Breast epithelium (tissue), 4 donors: ENCODE data around the gene NUDT14. TPM values are rescaled to one million over a fixed set of nuclear protein-coding genes. Genes with fewer than 3 reads are reported as not detected.

Source experiments
- DNase-seq, 2 donors: peaks; one replicate each; pipeline ENCODE4 v3.0.0-alpha.2; 2019; ENCODE audit warnings: low spot score in 2 of 2
- H3K27ac ChIP-seq, 2 donors: fragments of 200-600 bp; sonication (generic) in 1 of 2; one replicate each; pipeline ENCODE4 v1.5.1; 2016 to 2019; ENCODE audit warnings: mild to moderate bottlenecking in 1 of 2
- H3K27me3 ChIP-seq, 2 donors: fragments of 200-600 bp; sonication (generic) in 1 of 2; one replicate each; pipeline versions ENCODE4 v1.5.1 to v1.6.0; 2017 to 2019; ENCODE audit warnings: control low read depth in 1 of 2, mild to moderate bottlenecking in 1 of 2
- H3K36me3 ChIP-seq: fragments of 200-600 bp; one replicate; pipeline ENCODE4 v1.5.1; 2019
- H3K4me1 ChIP-seq, 2 donors: fragments of 200-600 bp; sonication (generic); one replicate each; pipeline ENCODE4 v1.5.1; 2016 to 2019; ENCODE audit warnings: control low read depth in 1 of 2
- H3K4me3 ChIP-seq, 3 donors: fragments of 200-600 bp; sonication (generic); 1 replicate in 2 of 3; 2 replicates in 1 of 3; pipeline ENCODE4 v1.5.1; 2016 to 2019; ENCODE audit warnings: mild to moderate bottlenecking in 3 of 3, moderate library complexity in 2 of 3
- H3K9me3 ChIP-seq, 2 donors: fragments of 200-600 bp; sonication (generic) in 1 of 2; one replicate each; pipeline ENCODE4 v1.5.1; 2016 to 2019; ENCODE audit warnings: control low read depth in 1 of 2
- POLR2A ChIP-seq: fragments of 450-650 bp; IDR thresholded peaks from one replicate; pipeline ENCODE4 v1.6.1; 2016; ENCODE audit warnings: antibody characterized with exemption, mild to moderate bottlenecking, moderate library complexity
- POLR2AphosphoS5 ChIP-seq, 3 donors: sonication (generic); formaldehyde crosslinking; IDR thresholded peaks; one replicate each; pipeline ENCODE4 v1.6.1; 2017; ENCODE audit warnings: antibody characterized with exemption in 3 of 3
- intact Hi-C: fragments of 100-400 bp; cut with DNase I; formaldehyde crosslinking; loops from one replicate; pipeline ENCODE4 v1.15.1; 2023; ENCODE audit warnings: low total_unique reads
- total RNA-seq, 3 donors: library from RNA; depleted of rRNA; stranded (reverse); fragments of >200 nt; gene quantifications; one replicate each; pipeline ENCODE4 v1.1.0, GENCODE V29; 2016
- TF ChIP-seq, protein P1 (sequence below), 3 donors: fragments of 450-650 bp; IDR thresholded peaks; one replicate each; pipeline ENCODE4 v1.5.1; 2016 to 2017; ENCODE audit warnings: antibody characterized with exemption in 3 of 3, mild to moderate bottlenecking in 3 of 3, moderate library complexity in 3 of 3

NUDT14 gene
- total RNA-seq, 3 donors from 2014 or later, result 13.6 to 14.9 (median 14.1) TPM

DNA sequence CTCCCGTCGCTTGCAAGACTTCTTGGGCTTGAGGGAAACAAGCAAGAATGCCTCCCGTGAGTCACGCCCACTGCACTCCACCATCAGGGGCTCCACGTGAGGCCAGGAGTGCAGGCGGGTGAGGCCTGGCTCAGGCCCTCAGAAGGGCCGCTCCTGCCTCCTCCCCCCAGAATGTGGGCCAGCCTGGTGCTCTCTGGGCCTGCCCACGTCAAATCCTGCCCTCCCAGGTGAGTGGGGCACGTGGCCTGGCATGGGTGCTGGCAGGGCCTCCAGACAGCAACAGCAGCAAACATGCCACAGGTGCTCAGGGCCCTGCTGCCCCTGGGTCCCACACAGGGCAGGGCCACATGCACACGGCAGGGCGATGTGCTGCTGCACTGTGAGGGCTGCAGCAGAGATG lies 36.7 kb upstream of the NUDT14 start:
- no peak for DNase-seq
- H3K4me3 ChIP-seq, result no peak overlapping the region
- H3K27ac ChIP-seq, result no peak overlapping the region
- intact Hi-C loops, result loop anchor here (10.0 kb wide), 1 partner anchor 127 kb away; no protein-coding TSS in a partner anchor
- no peaks in the 10 kb centered on the region for H3K27me3 ChIP-seq
- H3K36me3 ChIP-seq, result no peaks in the 10 kb centered on the region
- H3K4me1 ChIP-seq, result no peaks in the 10 kb centered on the region
- no peaks in the 10 kb centered on the region for H3K9me3 ChIP-seq
- TF ChIP-seq, protein P1, sequence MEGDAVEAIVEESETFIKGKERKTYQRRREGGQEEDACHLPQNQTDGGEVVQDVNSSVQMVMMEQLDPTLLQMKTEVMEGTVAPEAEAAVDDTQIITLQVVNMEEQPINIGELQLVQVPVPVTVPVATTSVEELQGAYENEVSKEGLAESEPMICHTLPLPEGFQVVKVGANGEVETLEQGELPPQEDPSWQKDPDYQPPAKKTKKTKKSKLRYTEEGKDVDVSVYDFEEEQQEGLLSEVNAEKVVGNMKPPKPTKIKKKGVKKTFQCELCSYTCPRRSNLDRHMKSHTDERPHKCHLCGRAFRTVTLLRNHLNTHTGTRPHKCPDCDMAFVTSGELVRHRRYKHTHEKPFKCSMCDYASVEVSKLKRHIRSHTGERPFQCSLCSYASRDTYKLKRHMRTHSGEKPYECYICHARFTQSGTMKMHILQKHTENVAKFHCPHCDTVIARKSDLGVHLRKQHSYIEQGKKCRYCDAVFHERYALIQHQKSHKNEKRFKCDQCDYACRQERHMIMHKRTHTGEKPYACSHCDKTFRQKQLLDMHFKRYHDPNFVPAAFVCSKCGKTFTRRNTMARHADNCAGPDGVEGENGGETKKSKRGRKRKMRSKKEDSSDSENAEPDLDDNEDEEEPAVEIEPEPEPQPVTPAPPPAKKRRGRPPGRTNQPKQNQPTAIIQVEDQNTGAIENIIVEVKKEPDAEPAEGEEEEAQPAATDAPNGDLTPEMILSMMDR (IDR thresholded peaks at IDR 0.05), result no peak
- no peak for TF ChIP-seq POLR2AphosphoS5 (IDR thresholded peaks at IDR 0.05)
- no peak for TF ChIP-seq POLR2A

DNA sequence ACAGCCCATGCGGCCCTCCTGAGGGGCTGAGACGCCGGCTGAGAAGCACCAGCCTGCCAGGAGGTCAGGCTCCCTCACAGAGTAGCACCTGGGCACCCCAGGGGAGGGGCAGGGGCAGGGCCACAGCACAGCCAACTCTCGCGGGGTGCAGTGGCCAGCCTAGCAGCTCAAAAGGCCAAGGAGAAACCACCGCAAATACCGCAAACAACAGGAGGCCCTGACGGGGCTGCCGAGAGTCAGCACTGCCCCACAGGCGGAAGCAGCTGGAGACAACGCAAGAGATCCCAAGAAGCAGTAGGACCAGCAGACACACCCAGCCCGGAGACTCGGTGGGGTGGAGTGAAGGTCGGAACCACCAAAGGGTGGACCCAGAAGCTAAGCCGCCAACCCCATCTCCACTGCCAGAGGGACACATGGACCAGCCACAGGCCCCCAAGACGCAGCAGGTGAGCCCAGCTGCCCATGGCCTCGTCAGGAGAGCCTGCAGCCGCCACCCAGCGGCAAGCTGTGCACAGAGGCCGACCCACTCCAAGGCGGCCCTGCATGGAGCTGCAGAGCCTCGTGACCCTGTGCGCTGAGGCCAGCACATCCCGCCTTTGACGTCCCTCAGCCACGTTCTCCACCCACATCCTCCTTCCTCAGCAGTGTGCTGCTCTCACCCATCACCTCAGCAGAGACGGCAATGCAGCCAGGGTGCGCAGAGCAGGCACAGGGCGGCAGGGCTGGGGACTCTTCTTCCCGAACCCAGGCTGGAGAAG lies 35.6 kb upstream of the NUDT14 start:
- Histone ChIP-seq H3K27ac (no peak overlapping the region), H3K36me3 (no peaks in the 10 kb centered on the region)
- intact Hi-C loops, result loop anchor here (10.0 kb wide), 1 partner anchor 128 kb away; no protein-coding TSS in a partner anchor

DNA sequence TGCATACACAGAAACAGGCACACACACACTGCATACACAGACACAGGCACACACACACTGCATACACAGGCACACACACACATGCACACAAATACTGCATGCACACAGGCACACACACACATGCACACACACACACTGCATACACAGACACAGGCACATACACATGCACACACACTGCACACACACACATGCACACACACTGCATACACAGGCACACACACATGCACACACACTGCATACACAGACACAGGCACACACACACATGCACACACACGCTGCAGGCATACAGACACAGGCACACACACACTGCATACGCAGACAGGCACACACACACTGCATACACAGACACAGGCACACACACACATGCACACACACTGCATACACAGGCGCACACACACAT lies 34.5 kb upstream of the NUDT14 start:
- intact Hi-C loops, result loop anchor here (10.0 kb wide), 1 partner anchor 129 kb away; no protein-coding TSS in a partner anchor
- H3K4me1 ChIP-seq, result no peaks in the 10 kb centered on the region
- no peak for DNase-seq
- H3K9me3 ChIP-seq, result no peaks in the 10 kb centered on the region
- no peaks in the 10 kb centered on the region for H3K36me3 ChIP-seq
- no peaks in the 10 kb centered on the region for H3K27me3 ChIP-seq
- no peak overlapping the region for H3K4me3 ChIP-seq
- H3K27ac ChIP-seq, result no peak overlapping the region
- TF ChIP-seq, protein P1 (IDR thresholded peaks at IDR 0.05), result no peak
- no peak for TF ChIP-seq POLR2A
- no peak for TF ChIP-seq POLR2AphosphoS5 (IDR thresholded peaks at IDR 0.05)

More for the DNA sequence above, 35.6 kb upstream of the NUDT14 start:
- Histone ChIP-seq H3K4me1 (no peaks in the 10 kb centered on the region), H3K4me3 (no peak overlapping the region), H3K9me3 (no peaks in the 10 kb centered on the region), H3K27me3 (no peaks in the 10 kb centered on the region)
- TF ChIP-seq POLR2AphosphoS5 (IDR thresholded peaks at IDR 0.05), result no peak
- TF ChIP-seq, protein P1 (IDR thresholded peaks at IDR 0.05), result no peak
- no peak for TF ChIP-seq POLR2A
- no peak for DNase-seq

DNA sequence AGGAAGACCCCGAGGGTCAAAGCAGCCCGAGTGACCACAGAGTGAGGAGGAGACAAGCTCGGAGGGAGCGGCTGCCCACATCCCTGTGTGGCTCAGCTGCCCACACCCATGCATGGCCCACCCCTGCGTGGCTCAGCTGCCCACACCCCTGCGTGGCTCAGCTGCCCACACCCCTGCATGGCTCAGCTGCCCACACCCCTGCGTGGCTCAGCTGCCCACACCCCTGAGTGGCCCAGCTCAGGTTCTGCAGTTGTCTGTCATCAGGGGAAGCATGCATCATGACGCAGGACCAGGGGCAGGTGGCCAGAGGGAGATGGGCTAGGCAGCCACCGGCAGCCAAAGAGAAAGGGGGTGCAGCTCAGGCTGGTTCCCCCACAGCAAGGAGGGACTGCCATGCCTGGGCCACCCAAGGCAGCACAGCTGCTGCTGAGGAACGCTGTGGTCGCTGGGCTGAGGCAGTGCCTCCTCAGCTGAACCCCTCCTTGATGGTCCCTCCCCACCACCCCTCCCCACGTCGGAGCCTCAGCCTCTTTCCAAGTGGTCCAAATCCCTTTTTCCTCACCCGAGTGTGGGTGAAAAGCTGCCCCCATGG lies 33.3 kb upstream of the NUDT14 start:
- Histone ChIP-seq H3K27me3 (no peaks in the 10 kb centered on the region), H3K4me3 (no peak overlapping the region), H3K27ac (no peak overlapping the region), H3K36me3 (no peaks in the 10 kb centered on the region), H3K4me1 (no peaks in the 10 kb centered on the region), H3K9me3 (no peaks in the 10 kb centered on the region)
- TF ChIP-seq POLR2A (no peak), POLR2AphosphoS5 (IDR thresholded peaks at IDR 0.05) (no peak)
- TF ChIP-seq, protein P1 (IDR thresholded peaks at IDR 0.05), result no peak
- DNase-seq, result no peak
- intact Hi-C loops, result loop anchor here (10.0 kb wide), 1 partner anchor 130 kb away; no protein-coding TSS in a partner anchor

DNA sequence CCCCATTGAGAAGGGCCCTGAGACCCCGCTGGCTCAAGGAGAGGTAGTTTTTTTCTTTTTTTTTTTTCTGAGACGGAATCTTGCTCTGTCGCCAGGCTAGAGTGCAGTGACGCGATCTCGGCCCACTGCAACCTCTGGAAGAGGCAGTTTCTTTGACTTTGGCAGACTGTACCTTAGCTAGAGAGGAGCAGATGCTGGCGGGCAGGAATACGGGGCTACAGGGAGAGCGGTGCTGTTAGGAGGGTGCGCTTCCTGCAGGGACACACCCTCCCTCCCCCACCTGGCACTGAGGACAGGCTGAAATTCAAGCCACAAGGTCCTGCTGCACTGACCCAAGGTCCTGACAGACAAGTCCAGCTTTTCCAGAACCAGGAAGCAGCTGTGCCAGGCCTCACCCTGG lies 32.2 kb upstream of the NUDT14 start:
- Histone ChIP-seq H3K36me3 (no peaks in the 10 kb centered on the region), H3K4me1 (no peaks in the 10 kb centered on the region), H3K27ac (no peak overlapping the region), H3K9me3 (no peaks in the 10 kb centered on the region), H3K4me3 (no peak overlapping the region), H3K27me3 (no peaks in the 10 kb centered on the region)
- DNase-seq, result no peak
- no peak for TF ChIP-seq POLR2A
- TF ChIP-seq POLR2AphosphoS5 (IDR thresholded peaks at IDR 0.05), result no peak
- TF ChIP-seq, protein P1 (IDR thresholded peaks at IDR 0.05), result no peak
- intact Hi-C loops, result loop anchor here (10.0 kb wide), 1 partner anchor 131 kb away; no protein-coding TSS in a partner anchor
